Vagina (tissue), 2 donors: ENCODE data around the gene CD300LB. TPM values are rescaled to one million over a fixed set of nuclear protein-coding genes. Genes with fewer than 3 reads are reported as not detected.
A peak's percentile ranks its signal among the peaks of the same experiment; 100 is the strongest.

Experiments used
- DNase-seq, 2 donors: peaks; one replicate each; pipeline ENCODE4 v3.0.0-alpha.2; 2017; ENCODE audit errors: extremely low spot score in 2 of 2
- H3K27ac ChIP-seq: fragments of 200-600 bp; sonication (generic); one replicate; pipeline ENCODE4 v1.5.1; 2019
- H3K27me3 ChIP-seq: fragments of 200-600 bp; sonication (generic); one replicate; pipeline ENCODE4 v1.5.1; 2019
- H3K36me3 ChIP-seq, 2 donors: fragments of 200-600 bp; sonication (generic); one replicate each; pipeline ENCODE4 v1.5.1; 2017 to 2019
- H3K4me1 ChIP-seq: fragments of 200-600 bp; sonication (generic); one replicate; pipeline ENCODE4 v1.5.1; 2019
- H3K4me3 ChIP-seq, 2 donors: fragments of 200-600 bp; sonication (generic); 1 replicate in 1 of 2; 2 replicates in 1 of 2; pipeline ENCODE4 v1.5.1; 2016 to 2019
- H3K9me3 ChIP-seq: fragments of 200-600 bp; sonication (generic); one replicate; pipeline ENCODE4 v1.5.1; 2019
- POLR2A ChIP-seq, 2 donors: fragments of 450-650 bp; IDR thresholded peaks; one replicate each; pipeline ENCODE4 v1.6.1; 2017; ENCODE audit warnings: antibody characterized with exemption in 2 of 2, mild to moderate bottlenecking in 2 of 2, moderate library complexity in 2 of 2
- POLR2AphosphoS5 ChIP-seq, 2 donors: sonication (generic); formaldehyde crosslinking; IDR thresholded peaks; one replicate each; pipeline ENCODE4 v1.9.0; 2017; ENCODE audit warnings: antibody characterized with exemption in 2 of 2, mild to moderate bottlenecking in 2 of 2, low read depth in 1 of 2; ENCODE audit not compliant: insufficient read depth in 1 of 2
- intact Hi-C: fragments of 100-400 bp; cut with DNase I; formaldehyde crosslinking; loops from one replicate; pipeline ENCODE4 v1.15.1; 2023
- total RNA-seq: library from RNA; depleted of rRNA; stranded (reverse); fragments of >200 nt; gene quantifications from one replicate; pipeline ENCODE4 v1.2.3, GENCODE V29; 2016
- TF ChIP-seq, protein P1 (sequence below), 3 experiments: fragments of 450-650 bp in 2 of 3; fragments of 200-600 bp in 1 of 3; sonication (generic) in 1 of 3; IDR thresholded peaks; one replicate each; pipeline ENCODE4 v1.5.1; 2017 to 2019; ENCODE audit warnings: antibody characterized with exemption in 3 of 3, mild to moderate bottlenecking in 2 of 3, moderate library complexity in 2 of 3

CD300LB gene
- total RNA-seq, 1 donor from 2014 or later = 0.25 TPM

DNA sequence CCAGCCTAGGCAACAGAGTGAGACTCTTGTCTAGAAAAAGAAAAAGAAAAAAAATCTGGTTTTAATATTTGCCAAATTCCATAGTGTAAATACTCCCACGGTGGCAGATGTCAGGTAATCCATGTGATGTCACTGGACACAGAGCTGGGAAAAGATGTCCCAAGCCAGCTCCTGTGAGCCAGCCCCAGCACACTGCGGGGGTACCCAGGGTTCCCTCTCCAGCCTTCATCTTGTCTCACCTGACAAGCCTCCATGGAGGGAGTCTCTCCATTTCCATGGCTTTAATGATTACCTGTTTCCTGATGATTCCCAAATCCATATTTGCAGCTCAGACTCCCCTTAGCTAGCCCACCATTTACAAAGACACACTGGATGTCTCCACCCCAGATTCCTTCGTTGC is 4.6 kb downstream of the CD300LB start:
- intact Hi-C loops = no loop called here
- TF ChIP-seq, protein P1, sequence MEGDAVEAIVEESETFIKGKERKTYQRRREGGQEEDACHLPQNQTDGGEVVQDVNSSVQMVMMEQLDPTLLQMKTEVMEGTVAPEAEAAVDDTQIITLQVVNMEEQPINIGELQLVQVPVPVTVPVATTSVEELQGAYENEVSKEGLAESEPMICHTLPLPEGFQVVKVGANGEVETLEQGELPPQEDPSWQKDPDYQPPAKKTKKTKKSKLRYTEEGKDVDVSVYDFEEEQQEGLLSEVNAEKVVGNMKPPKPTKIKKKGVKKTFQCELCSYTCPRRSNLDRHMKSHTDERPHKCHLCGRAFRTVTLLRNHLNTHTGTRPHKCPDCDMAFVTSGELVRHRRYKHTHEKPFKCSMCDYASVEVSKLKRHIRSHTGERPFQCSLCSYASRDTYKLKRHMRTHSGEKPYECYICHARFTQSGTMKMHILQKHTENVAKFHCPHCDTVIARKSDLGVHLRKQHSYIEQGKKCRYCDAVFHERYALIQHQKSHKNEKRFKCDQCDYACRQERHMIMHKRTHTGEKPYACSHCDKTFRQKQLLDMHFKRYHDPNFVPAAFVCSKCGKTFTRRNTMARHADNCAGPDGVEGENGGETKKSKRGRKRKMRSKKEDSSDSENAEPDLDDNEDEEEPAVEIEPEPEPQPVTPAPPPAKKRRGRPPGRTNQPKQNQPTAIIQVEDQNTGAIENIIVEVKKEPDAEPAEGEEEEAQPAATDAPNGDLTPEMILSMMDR (IDR thresholded peaks at IDR 0.05) = no peak
- TF ChIP-seq POLR2AphosphoS5 (IDR thresholded peaks at IDR 0.05; ENCODE audit: insufficient read depth in 1 of 2, low read depth in 1 of 2) = no peak
- no peak for TF ChIP-seq POLR2A (IDR thresholded peaks at IDR 0.05)
- Histone ChIP-seq H3K27me3 (no peaks in the 10 kb centered on the region), H3K9me3 (no peaks in the 10 kb centered on the region), H3K4me3 (no peak overlapping the region), H3K36me3 (no peaks in the 10 kb centered on the region), H3K4me1 (no peaks in the 10 kb centered on the region), H3K27ac (no peak overlapping the region)
- peak in 1 of 2 donors; percentile 34 for DNase-seq

GRCh38 chr17:74525781-74526288 is 5.4 kb downstream of the CD300LB start:
- intact Hi-C loops = no loop called here

DNA sequence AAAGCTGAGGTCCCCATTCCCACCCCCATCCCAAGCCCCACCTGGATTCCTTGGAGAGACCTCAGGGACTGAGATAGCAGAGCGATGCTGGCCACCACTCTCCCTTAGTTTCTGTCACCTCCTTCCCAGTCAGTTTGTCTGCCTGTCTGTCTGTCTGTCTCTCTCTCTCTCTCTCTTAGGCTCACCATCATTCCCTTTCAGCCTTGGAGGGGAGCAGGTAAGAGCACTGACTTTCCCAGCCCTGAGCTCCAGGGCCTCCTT is 5.9 kb downstream of the CD300LB start:
- Histone ChIP-seq H3K27me3 (no peaks in the 10 kb centered on the region), H3K9me3 (no peaks in the 10 kb centered on the region), H3K36me3 (no peaks in the 10 kb centered on the region), H3K4me3 (no peak overlapping the region), H3K4me1 (no peaks in the 10 kb centered on the region), H3K27ac (no peak overlapping the region)
- intact Hi-C loops = no loop called here
- TF ChIP-seq POLR2A (IDR thresholded peaks at IDR 0.05) (no peak), POLR2AphosphoS5 (IDR thresholded peaks at IDR 0.05; ENCODE audit: insufficient read depth in 1 of 2, low read depth in 1 of 2) (no peak)
- TF ChIP-seq, protein P1 (IDR thresholded peaks at IDR 0.05) = no peak
- no peak for DNase-seq

More at GRCh38 chr17:74525781-74526288, 5.4 kb downstream of the CD300LB start:
- Histone ChIP-seq H3K27ac (no peak overlapping the region), H3K4me1 (no peaks in the 10 kb centered on the region), H3K27me3 (no peaks in the 10 kb centered on the region), H3K36me3 (no peaks in the 10 kb centered on the region), H3K9me3 (no peaks in the 10 kb centered on the region), H3K4me3 (no peak overlapping the region)
- peak; percentile 37 to 92 for DNase-seq
- TF ChIP-seq POLR2A (IDR thresholded peaks at IDR 0.05) (no peak), POLR2AphosphoS5 (IDR thresholded peaks at IDR 0.05; ENCODE audit: insufficient read depth in 1 of 2, low read depth in 1 of 2) (no peak)
- TF ChIP-seq, protein P1 (IDR thresholded peaks at IDR 0.05) = no peak

GRCh38 chr17:74524653-74525464 is 6.4 kb downstream of the CD300LB start:
- H3K4me3 ChIP-seq = no peak overlapping the region
- H3K27me3 ChIP-seq = no peaks in the 10 kb centered on the region
- TF ChIP-seq POLR2A (IDR thresholded peaks at IDR 0.05) (no peak), POLR2AphosphoS5 (IDR thresholded peaks at IDR 0.05; ENCODE audit: insufficient read depth in 1 of 2, low read depth in 1 of 2) (no peak)
- TF ChIP-seq, protein P1 (IDR thresholded peaks at IDR 0.05) = no peak
- no peaks in the 10 kb centered on the region for H3K36me3 ChIP-seq
- no peak overlapping the region for H3K27ac ChIP-seq
- DNase-seq = peak in 1 of 2 donors; percentile 71
- intact Hi-C loops = no loop called here
- H3K9me3 ChIP-seq = no peaks in the 10 kb centered on the region
- H3K4me1 ChIP-seq = no peaks in the 10 kb centered on the region

- no peaks in the 10 kb centered on the region for H3K27me3 ChIP-seq
- intact Hi-C loops = no loop called here
- TF ChIP-seq POLR2AphosphoS5 (IDR thresholded peaks at IDR 0.05; ENCODE audit: insufficient read depth in 1 of 2, low read depth in 1 of 2) = no peak
- TF ChIP-seq POLR2A (IDR thresholded peaks at IDR 0.05) = no peak
- TF ChIP-seq, protein P1 (IDR thresholded peaks at IDR 0.05) = no peak
- peak; percentile 40 to 82 for DNase-seq
- no peak overlapping the region for H3K4me3 ChIP-seq
- H3K36me3 ChIP-seq = no peaks in the 10 kb centered on the region
- no peak overlapping the region for H3K27ac ChIP-seq
- no peaks in the 10 kb centered on the region for H3K4me1 ChIP-seq
- no peaks in the 10 kb centered on the region for H3K9me3 ChIP-seq
Observed at GRCh38 chr17:74523308-74523707, 8.0 kb downstream of the CD300LB start.
